Measurements from ENCODE around the gene FAM168B.

The FAM168B gene

GRCh38 chr2:131113566-131114227, 20.4 kb upstream of the FAM168B start:
- no peak overlapping the region for H3K27ac ChIP-seq
- TF ChIP-seq ZFX (IDR thresholded peaks at IDR 0.05) (no peak), CTCF (conservative IDR thresholded peaks at IDR 0.05) (no peak)

GRCh38 chr2:131112529-131112928, 19.3 kb upstream of the FAM168B start:
- no peak for TF ChIP-seq ZFX (IDR thresholded peaks at IDR 0.05)
- no peak for TF ChIP-seq CTCF (conservative IDR thresholded peaks at IDR 0.05)
- no peak overlapping the region for H3K27ac ChIP-seq

- TF ChIP-seq ZFX (IDR thresholded peaks at IDR 0.05), result no peak
- no peak for TF ChIP-seq CTCF (conservative IDR thresholded peaks at IDR 0.05)
- peak overlapping the region; percentile 87 for H3K27ac ChIP-seq
These were observed 12.9 kb upstream of the FAM168B start for GRCh38 chr2:131105950-131106801.

- H3K27ac ChIP-seq, result peak within 1 kb of the TSS; percentile 87
- TF ChIP-seq CTCF (conservative IDR thresholded peaks at IDR 0.05), result no peak; the same call in 1 of the 2 replicates
- no peak for TF ChIP-seq ZFX (IDR thresholded peaks at IDR 0.05)
These were observed 12.1 kb upstream of the FAM168B start, which contains the start of gene PLEKHB2 for GRCh38 chr2:131105156-131105949. PLEKHB2 (plus strand) TSS chr2:131105336; CDS start chr2:131120942, 15,606 bp downstream.

- peak overlapping the region; percentile 87 for H3K27ac ChIP-seq
- TF ChIP-seq ZFX (IDR thresholded peaks at IDR 0.05), result 0 out of 2 replicates have a peak, but pooled peaks have one; percentile 41
- TF ChIP-seq CTCF (conservative IDR thresholded peaks at IDR 0.05), result no peak
These were observed 11.4 kb upstream of the FAM168B start for GRCh38 chr2:131104487-131105155.

- TF ChIP-seq CTCF (conservative IDR thresholded peaks at IDR 0.05) (no peak), ZFX (IDR thresholded peaks at IDR 0.05) (no peak)
- no peak overlapping the region for H3K27ac ChIP-seq
These were observed 9.9 kb upstream of the FAM168B start for GRCh38 chr2:131103165-131103564.
